NCI-H2196 (cell line): ENCODE results near the gene OCIAD1.
"Not testable (repeated sequence)": the region's sequence is repeated elsewhere in the genome, so short reads cannot be mapped to it uniquely, and the experiment has no call there.

Source experiments
- DNase-seq: peaks from one replicate; lab custom pipeline; 2025; ENCODE audit not compliant: unreplicated experiment; lab: John Stamatoyannopoulos, UW

Gene OCIAD1

GRCh38 chr4:48816971-48817370 lies 13.9 kb upstream of the OCIAD1 start:
- DNase-seq = no peak

GRCh38 chr4:48821431-48821830 lies 9.5 kb upstream of the OCIAD1 start:
- DNase-seq = not testable (repeated sequence)

GRCh38 chr4:48827622-48828021 lies 3.3 kb upstream of the OCIAD1 start:
- no peak for DNase-seq

- peak; percentile 42 for DNase-seq
These were observed 693 bp downstream of the OCIAD1 start for GRCh38 chr4:48831532-48832030.

DNA sequence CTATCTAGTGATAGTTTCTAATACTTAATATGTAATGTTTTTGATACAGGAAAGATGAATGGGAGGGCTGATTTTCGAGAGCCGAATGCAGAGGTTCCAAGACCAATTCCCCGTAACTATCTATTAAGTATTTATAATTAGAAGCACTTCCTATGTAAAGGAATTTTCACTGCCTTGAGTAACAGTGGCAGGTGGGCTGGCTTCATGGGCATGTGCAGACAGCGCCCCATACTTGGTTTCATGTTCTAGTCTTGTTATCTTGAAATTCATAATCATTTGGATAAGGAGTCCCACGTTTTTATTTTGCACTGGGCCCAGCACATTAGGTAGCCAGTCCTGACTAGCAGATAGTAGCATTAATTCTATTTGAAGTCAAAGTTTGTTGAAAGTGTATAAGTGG lies 1.7 kb downstream of the OCIAD1 start:
- no peak for DNase-seq

DNA sequence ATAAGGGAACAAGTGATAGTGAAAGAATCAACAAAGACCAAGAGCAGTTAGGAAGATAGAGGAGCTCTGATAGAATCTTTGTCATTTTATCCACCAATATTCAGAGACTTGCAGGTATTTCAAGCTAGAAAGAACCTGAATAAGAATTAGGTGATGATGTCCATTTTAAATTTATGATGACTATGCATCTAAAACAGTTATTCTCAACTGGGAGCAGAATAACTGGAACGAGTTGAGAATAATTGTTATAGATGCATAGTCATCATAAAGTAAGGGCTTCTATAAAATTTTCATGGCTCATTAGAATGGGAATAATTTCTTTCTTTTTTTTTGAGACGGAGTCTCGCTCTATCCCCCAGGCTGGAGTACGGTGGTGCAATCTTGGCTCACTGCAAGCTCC lies 5.8 kb downstream of the OCIAD1 start:
- DNase-seq = no peak

DNA sequence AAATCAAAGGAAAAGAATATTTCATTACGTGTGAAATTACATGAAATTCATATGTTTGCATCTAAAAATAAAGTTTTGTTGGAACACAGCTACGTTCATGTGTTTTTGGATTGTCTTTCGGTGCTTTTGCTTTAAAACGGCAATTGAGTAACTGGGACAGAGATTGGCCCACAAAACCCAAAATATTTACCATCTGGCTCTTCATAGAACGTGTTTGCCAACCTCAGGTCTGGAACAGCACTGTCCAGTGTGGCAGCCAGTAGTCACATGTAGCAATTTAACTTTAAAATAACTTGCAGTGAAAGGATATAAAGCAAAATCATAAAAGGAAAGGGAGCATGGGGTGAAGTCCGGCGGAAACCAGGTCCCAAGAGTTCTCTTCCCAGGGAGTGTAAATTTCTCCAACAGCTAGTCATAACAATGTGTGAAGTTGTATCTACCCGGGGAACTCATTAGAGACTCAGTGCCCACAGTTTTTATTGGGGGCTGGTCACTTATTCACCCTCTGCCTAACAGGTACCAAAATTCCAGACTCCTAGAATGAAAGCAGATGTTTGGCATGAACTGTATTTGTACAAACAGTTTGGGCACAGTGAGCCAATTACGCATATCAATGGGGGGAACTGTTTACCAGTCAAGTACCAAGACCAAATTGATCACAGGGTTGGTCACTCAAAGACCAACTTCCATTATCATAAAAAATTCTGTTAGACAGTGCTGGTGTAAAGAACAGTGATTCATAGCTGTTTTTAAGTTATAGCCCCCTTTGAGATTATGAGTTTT lies 10.3 kb downstream of the OCIAD1 start:
- DNase-seq = no peak

DNA sequence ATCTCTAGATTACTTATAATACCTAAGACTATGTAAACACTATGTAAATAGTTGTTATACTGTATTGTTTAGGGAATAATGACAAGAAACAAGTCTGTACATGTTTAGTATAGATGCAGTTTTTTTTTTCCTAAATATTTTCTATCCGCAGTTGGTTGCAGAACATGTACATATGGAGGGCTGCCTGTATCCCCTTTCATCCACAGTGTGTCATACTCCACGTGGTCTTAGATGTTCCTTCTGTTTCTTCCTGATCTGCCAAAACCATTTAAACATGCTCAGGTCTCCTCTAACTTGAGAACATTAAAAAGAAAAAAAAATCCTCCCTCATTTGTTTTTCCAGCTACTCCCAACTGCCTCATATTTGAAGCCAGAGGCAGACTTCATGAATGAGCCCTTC lies 14.0 kb downstream of the OCIAD1 start:
- no peak for DNase-seq

GRCh38 chr4:48848799-48849198 lies 17.9 kb downstream of the OCIAD1 start:
- not testable (repeated sequence) for DNase-seq

DNA sequence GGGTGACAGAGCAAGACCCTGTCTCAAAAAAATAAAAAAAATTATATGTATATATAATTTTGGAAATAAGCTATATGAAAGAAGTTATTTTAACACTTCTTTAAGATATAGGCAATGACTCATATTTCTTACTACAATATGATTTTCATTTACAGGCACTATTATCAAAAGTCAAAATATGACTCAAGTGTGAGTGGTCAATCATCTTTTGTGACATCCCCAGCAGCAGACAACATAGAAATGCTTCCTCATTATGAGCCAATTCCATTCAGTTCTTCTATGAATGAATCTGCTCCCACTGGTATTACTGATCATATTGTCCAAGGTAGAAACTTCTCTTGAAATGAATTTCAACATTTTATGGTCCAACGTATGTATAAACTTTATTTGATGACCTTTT lies 20.8 kb downstream of the OCIAD1 start:
- DNase-seq = no peak

- no peak for DNase-seq
These were observed 22.9 kb downstream of the OCIAD1 start for GRCh38 chr4:48853604-48854394.

DNA sequence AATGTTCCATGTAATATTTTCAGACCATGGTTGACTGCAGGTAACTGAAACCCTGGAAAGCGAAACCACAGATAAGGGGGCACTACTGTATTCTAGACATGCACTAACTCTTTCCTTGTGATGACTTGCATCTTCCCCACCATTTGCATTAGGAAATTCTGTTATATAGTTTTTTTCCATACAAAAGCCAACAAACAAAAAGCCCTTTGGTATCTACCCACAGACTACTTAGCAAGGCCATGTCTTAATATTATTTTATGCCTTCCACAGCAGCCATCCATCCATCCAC lies 23.5 kb downstream of the OCIAD1 start:
- no peak for DNase-seq

- no peak for DNase-seq
These were observed 24.1 kb downstream of the OCIAD1 start for GRCh38 chr4:48854982-48855381.

DNA sequence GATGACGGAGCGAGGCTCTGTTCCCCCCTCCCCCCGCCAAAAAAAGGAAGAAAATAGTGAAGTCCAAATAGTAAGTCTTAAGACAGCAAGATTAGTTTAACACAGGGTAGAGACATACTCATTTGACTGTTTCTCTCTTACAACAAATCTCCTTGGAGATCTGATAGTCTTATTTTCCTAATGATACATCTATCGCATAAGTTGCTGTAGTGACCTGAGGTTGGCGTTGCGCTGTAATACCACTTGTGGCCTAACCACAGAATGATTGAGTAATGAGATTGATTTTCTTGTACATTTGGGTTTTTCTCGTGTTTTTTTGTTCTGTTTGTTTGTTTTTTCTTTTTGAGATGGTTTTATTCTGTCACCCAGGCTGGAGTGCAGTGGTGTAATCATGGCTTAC lies 27.2 kb downstream of the OCIAD1 start:
- no peak for DNase-seq

DNA sequence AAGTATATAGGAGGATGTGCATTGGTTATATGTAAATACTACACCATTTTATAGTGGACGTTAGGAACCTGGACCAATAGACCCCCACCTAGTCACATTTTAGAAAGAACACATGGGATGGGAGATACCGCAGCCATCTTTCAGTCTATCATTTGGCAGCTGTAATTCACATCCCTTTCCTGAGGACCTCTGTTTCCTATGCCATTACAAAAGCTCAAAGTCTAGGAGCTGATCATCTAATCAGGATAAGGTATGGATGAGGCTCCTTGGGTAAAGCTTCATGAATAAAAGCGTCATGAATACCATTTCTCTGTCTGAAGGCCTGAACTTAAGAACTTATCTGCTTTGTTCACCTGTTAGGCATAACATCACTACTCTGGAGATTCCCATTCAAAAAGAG lies 31.1 kb downstream of the OCIAD1 start:
- DNase-seq = no peak

- no peak for DNase-seq
These were observed 31.8 kb downstream of the OCIAD1 start for GRCh38 chr4:48862661-48863060.

GRCh38 chr4:48863728-48864127 lies 32.8 kb downstream of the OCIAD1 start:
- no peak for DNase-seq

DNA sequence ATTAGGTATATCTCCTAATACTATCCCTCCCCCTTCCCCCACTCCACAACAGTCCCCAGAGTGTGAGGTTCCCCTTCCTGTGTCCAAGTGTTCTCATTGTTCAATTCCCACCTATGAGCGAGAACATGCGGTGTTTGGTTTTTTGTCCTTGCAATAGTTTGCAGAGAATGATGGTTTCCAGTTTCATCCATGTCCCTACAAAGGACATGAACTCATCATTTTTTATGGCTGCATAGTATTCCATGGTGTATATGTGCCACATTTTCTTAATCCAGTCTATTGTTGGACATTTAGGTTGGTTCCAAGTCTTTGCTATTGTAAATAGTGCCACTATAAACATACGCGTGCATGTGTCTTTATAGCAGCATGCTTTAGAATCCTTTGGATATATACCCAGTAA lies 33.8 kb downstream of the OCIAD1 start:
- not testable (repeated sequence) for DNase-seq

DNA sequence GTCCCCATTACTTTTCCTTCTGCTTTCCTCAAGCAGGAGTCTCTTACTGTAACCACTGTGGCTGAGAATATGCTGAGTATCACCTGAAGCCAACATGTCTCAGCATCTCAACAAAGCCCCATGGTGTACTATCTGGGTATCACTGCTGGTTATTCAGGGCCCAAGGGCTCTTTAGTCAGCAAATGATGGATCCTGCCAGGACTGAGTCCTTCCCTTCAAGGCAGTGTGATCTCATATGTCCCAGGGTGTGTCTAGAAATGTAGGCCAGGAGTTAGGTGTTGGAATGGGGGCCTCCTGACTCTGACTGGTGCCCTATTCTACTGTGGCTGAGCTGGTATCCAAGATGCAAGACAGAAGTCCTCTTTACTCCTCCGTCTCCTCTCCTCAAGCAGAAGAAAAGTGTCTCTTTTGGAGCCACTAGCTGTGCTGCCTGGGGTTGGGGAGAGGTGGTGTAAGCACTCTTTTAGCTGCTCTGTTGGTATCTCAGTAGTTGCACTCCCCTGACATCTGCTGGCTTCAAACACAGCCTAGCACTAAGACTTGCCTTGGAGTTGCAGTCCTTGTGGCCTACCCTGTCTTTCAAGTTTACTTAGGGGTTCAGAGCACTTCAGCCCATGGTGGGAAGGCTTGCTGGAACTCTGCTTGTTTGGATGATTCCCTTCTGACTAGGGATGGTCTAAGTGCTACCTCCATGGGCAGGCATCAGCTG lies 47.1 kb downstream of the OCIAD1 start:
- no peak for DNase-seq

DNA sequence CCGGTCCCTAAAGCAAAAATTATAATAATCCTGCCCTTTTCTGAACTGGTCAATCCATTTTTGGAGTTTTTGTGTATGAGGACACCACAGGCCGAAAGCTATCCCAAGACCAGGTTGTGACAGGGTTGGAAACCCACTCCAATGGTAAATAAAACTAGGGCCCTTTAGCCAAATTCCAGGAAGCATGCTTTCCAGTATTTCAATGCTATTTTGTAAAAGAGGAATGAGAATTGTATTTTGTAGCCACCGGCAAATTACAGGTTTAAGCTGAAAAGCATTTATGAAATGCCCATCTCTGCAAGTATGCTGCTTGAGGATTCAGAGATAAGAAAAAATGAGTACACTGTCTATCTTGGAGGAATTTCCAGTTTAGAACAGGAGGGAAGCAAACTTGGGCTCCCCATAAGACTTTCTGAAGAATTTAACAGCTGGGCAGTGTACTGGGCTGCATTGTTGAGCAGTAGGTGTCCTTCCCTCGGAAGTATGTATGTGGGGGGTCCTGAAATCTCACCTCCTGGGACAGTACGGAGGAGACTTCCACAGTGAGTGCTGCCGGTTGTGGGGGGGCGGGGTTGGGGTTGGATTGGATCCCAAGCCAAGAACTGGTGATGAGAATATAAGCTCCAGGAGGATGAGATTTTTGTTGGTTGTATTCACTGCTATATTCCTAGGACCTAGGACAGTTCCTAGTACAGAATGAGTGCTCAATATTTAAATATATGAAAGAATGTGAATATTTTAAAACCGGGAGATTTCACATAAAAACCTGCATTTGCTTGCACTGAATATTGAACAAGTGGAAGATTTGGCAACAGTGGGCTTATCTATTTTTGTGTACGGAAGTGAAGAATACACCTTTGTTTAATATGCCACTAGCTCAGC lies 48.9 kb downstream of the OCIAD1 start:
- DNase-seq = no peak

GRCh38 chr4:48881646-48882045 lies 50.8 kb downstream of the OCIAD1 start:
- DNase-seq = not testable (repeated sequence)
